WI38 (cell line): ENCODE results near the gene CCDC30.

ENCODE experiments used
- H3K4me3 ChIP-seq: 2 replicates; pipeline ENCODE4 v1.5.1; 2011; ENCODE audit warnings: low read depth, mild to moderate bottlenecking, control low read depth, low read length
- TF ChIP-seq, protein P1 (sequence below): IDR thresholded peaks from 2 replicates; pipeline ENCODE4 v1.5.1; 2012; ENCODE audit warnings: low read depth, mild to moderate bottlenecking, control low read depth, low read length

CCDC30 gene

DNA sequence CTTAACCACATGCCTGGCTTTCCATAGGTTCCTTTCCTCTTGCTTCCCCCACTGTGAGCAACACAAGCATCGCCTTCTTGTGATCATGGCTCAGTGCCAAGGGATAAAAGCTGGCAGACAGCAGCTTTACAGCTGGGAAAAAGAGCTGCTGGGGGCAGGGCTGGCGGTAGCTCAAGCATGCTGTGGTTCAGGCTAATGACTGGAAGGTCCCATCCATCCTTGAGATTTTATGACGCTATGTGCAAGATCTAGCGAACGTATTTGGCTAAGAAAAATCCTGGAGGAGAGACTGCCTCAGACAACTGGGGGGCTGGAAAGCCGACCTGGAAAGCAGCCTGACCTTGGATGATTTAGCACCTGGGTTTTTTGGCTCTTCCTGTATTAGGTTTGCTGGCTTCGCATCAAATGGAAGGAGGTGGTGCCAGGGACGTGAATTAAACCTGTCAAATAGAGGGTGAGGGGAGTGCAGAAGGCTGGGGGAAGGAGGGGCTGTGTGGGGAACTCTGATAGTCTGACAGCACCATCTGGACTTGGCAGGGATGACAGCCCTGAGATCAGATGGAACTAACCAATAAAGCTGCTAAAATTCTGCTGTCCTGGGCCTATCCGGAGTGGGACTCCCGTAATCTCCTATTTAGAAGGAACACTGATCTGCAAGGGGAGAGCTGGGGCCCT, 42.0 kb upstream of the CCDC30 start:
- no peak overlapping the region for H3K4me3 ChIP-seq
- TF ChIP-seq, protein P1, sequence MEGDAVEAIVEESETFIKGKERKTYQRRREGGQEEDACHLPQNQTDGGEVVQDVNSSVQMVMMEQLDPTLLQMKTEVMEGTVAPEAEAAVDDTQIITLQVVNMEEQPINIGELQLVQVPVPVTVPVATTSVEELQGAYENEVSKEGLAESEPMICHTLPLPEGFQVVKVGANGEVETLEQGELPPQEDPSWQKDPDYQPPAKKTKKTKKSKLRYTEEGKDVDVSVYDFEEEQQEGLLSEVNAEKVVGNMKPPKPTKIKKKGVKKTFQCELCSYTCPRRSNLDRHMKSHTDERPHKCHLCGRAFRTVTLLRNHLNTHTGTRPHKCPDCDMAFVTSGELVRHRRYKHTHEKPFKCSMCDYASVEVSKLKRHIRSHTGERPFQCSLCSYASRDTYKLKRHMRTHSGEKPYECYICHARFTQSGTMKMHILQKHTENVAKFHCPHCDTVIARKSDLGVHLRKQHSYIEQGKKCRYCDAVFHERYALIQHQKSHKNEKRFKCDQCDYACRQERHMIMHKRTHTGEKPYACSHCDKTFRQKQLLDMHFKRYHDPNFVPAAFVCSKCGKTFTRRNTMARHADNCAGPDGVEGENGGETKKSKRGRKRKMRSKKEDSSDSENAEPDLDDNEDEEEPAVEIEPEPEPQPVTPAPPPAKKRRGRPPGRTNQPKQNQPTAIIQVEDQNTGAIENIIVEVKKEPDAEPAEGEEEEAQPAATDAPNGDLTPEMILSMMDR = no peak

DNA sequence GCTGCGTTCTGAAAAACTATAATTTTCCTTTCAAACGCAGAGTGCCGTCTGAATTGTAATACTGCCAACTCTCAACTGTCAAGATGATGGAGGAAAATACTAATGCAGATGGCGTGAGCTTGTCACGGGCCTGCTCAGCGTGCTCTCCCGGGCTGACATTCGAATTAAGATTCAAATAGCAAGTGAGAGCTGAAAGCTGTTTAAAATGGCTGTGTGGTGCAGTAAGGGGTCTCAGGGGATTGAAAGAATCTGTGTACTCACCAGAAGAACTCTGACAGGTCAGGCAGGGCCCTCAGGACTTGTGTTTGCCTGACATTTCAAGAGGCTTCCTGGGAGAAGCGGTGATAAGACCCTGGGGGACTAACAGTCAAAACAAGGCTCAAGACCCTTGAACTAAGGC, 40.3 kb upstream of the CCDC30 start:
- no peak overlapping the region for H3K4me3 ChIP-seq
- TF ChIP-seq, protein P1 = no peak

DNA sequence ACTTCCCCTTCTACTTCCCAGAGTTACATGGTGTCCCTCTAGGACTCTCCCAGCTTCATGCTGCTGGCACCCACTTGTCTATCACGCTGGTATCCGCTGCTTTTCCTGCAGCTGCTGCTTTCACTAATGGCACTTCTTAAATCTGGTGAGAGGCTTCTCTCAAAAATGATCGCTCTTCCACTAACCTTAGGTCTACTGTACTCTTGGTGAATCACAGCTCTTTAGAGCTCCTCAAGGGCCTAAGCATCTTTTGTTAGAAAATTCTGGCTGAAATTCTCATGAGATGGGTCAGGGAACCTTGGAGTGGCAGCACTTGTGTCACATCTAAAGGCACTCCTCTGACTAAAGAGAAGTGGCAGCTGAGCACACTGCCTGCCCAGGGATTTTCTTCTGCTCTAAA, 39.4 kb upstream of the CCDC30 start:
- TF ChIP-seq, protein P1 = no peak
- H3K4me3 ChIP-seq = no peak overlapping the region

DNA sequence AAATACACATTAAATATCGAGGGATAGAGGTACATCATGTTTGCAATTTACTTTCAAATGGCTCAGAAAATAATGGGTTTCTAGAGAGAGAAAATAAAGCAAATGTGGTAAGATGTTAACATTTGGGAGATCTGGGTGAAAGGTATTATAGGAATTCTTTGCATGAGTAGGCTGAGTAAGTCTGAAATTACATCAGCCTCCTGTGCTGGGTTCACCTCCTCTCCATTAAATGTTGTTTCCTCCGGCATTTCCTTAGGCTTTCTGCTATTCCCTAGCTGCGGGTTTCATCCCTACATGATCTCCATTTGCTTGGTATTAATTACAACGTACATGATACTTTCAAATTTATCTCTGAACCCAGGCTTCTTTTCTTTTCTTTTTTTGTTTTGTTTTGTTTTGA, 38.9 kb upstream of the CCDC30 start:
- TF ChIP-seq, protein P1 = no peak
- no peak overlapping the region for H3K4me3 ChIP-seq

DNA sequence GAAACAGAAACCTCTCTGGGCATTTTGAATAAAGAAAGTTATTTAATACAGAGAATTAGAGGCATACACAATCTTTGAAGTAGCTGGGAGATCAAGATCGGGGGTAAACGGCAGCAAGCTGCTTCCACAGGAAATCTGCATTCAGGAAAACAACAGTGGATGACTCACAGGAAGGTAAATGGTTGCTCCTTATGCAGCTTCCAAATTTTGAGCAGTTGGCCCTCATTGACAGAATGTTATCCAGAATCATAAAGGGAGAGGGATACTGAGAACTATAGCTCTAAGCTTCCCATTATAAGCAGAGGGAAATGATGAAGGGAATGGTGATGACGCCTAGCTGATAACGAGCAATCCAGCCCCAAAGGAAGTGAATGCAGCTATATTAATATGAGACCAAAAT, 35.8 kb upstream of the CCDC30 start:
- no peak overlapping the region for H3K4me3 ChIP-seq

DNA sequence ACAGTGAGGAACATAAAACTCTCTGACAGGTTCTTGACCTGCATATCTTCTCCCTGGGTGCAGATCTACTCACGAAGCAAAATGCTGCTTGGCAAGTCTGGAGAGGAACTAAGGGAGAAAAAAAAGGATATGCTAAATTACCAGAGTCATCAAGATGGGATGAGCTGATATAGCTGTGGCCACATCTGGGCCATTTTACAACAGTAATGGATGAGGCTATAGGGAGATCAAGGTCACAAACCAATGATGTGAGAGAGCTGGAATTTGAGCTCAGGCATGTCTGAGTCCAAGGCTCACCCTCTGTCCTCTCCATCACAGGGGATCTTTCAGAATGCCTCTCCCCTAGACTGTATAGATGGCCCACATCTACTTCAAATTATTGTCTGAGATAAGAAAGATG, 33.5 kb upstream of the CCDC30 start:
- TF ChIP-seq, protein P1 = no peak
- no peak overlapping the region for H3K4me3 ChIP-seq

More for the DNA sequence above, 35.8 kb upstream of the CCDC30 start:
- TF ChIP-seq, protein P1 = no peak

DNA sequence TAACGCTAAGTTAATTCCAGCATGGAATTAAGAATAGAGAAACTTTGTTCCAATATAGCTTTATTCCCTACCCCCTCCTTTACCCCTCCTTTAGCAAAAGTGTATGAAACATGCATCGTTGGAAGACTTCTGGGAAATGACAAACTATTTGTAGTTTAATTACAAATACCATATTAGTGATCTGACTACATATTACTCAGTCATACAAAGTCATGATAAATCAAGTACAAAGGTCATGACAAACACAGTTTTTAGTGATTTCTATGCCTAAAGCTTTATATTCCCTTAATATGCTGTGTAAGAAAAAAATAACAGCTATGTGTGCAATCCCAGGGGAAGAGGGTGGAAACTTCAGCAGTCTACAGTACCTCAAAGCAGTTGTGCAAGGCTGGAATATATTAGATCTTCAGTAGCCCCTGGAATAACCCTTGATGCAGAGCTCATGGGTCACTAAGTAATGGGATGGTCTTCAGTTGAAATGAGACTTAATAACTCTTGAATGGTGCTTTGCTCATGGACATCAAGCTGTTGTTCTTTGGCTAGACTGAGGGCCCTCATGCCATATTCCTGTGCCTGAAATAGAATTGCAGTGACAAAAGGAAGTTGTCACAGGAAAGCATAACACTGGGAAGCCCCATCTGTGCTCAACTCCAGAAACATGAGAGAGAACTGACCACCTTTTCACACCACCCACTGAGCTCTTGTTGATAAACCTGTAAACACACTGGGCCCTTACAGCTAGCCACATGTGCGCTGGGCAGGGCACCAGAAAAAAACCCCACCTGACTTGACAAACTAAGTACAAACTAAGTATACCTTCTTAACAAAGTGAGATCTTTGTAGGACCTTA, 32.6 kb upstream of the CCDC30 start:
- no peak overlapping the region for H3K4me3 ChIP-seq
- TF ChIP-seq, protein P1 = no peak
